GM20431 (cell line): ENCODE measurements around the gene MEGF10.

Source experiments
- in situ Hi-C: fragments of 300-500 bp; cut with MseI, MboI; formaldehyde crosslinking; loops from one replicate; pipeline ENCODE4 v1.15.0; 2020; ENCODE audit warnings: low sequenced_read_pairs; ENCODE audit not compliant: unreplicated experiment

MEGF10 gene

DNA sequence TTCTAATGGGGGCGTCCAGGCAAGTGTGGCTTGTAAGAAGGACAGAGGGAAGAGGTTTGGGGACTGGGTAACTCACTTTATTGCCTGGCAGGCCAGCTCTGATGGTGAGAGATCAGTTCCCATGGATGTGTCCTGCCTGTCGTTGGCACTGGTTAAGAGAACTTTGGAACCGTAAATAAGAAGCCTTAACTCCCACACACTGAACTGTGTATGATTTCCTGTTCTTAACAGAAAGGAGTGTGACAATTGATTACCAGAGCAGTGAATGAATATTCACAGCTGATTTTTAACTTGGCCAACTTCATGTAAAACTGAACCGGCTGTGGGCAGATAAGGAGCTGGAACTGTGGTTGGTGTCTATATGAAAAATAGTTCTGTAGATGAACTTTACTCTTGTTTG lies 63.2 kb downstream of the MEGF10 start:
- in situ Hi-C loops: no loop called here

DNA sequence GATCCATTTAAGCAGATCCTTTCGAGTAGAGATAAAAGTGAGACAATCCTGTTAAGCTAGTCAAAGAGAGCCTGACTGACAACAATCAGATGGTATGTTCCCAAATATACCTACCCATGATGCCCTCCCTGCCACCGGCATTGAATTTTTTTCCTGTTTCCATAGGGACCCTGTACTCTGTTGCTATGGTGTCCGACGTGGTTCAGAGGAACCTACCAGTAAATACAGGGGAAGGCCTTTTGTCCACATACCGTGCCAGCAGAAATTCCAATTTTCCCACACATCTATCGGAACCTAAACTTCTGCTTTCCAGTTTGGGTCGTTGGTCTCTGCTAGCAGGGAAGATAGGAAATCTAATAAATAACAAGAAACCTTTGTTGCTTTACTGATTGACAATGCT lies 64.7 kb downstream of the MEGF10 start:
- in situ Hi-C loops: no loop called here

DNA sequence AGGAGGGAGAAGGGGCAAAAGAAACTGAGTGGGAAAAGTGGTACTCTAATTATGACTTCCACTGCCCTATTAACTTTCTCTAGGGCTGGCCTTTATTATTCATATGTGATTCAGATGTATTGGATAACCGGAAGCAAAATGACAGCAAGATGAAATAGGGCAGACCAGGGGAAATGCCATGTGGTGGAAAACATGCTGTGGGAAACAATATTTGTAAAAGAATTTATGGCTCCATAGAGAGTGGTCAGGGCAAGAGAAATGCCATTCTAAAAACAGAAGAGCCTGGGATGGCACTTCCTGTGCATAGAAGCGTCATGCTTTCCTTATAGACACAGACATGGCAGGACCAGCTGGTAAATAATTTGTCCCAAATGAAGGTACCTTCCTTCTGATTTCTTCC lies 67.7 kb downstream of the MEGF10 start:
- in situ Hi-C loops: no loop called here

DNA sequence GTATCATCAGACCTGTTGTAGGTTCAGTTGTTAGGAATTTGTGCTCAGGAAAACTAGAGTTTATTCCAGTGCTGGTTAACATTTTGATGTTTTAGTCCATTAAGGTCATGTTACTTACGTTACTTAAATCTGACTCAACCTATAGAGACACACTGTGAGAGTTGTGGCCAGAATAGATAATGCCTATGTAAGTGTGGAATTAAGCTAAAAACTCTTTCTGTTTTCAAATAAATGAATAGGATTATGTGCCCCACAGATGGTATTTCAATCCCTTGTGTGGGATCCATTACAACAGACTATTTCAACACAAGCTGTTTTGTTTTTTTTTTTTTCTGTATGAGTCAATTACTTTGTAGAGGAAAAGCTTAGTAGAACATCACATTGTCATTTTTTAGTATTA lies 68.1 kb downstream of the MEGF10 start:
- in situ Hi-C loops: no loop called here

- in situ Hi-C loops: no loop called here
Measured at GRCh38 chr5:127359502-127359901, 68.9 kb downstream of the MEGF10 start.

DNA sequence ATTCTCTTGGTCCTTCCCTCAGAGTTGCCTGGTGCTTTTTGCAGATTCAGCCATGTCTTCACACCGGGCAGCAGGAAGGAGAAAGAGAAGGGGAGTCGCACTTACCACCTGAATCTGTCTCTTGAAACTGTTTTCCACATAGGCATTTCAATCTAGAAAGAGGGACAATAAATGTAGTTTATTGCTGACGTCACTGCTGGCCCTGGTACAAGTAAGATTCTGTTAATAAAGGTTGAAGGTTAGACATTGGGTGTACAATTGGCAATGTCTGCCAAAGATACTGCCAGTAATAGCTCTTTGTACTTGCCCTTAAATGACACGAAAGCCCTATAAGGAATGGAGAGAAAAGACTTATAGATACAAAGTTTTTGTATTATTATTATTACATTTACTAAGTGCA lies 72.8 kb downstream of the MEGF10 start:
- in situ Hi-C loops: no loop called here

GRCh38 chr5:127367029-127367428 lies 76.4 kb downstream of the MEGF10 start:
- in situ Hi-C loops: no loop called here

DNA sequence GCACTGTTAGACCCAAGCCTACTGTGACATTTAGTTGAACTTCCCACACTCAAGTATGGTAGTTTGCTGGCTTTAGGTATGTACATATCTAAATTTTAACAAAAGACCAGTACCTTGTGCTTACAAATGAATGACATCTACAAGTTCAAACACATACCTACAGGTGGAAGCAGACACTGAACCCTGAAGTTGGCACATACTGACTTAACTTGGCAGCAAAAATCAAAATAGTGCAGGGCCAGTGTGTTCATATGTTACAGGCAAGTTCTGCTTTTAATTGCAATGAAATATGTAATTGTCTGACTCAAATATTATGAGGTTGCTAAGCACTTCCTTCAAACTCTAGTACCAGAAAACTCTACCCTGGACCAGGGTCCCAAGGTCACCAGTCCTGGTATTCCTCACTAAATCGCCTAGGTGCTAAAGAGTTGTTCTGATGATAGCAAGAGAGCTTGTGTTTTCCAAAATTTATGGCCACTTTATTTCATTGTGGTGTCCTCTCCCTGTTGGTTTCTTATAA lies 77.4 kb downstream of the MEGF10 start:
- in situ Hi-C loops: no loop called here

GRCh38 chr5:127369796-127370195 lies 79.2 kb downstream of the MEGF10 start:
- in situ Hi-C loops: no loop called here

DNA sequence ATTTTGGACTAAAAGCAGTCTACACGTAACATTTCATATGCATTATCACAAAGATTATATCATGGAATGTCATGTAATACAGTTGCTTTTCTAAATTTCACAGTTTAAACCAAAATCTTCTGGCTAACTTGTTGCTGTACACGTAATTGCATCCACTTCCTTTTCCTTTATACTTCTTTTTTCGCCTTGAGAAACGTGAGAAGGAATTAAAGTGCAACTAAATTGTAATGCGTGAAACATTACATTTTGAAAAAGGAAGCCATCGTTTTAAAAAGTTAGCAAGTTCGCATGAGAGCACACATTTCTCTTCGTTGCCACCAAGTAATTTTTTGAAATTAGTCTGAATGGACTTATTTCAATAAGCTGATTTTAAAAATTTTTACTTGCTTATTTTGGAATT lies 80.0 kb downstream of the MEGF10 start:
- in situ Hi-C loops: no loop called here

DNA sequence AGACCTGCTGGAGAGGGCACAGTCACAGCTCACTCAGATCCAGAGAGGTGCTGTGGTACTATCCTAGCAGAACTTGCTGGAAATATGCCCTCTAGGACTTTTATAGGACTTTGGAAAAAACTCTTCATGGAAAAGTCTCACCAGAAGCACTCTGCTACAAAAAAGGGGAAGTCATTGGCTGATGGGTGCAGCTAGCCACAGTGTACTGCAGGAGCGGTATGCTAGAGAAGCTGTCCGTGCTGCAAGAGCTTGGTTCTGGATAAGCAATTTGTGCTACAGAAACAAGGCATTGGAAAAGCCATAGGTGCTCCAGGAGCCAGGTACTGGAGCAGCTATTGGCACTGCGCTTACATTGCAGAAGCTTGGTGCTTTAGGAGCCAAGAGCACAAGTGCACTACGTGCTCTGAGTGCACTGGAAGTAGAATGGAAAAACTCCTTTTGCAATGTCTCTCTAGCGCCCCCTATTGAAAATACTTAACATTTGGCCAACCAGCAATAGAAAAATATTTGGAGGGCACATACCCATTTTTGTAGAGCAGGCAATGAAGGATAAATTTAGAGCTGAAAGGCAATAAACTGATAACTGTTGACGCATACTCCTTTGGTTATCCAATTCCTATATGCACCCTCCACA lies 83.4 kb downstream of the MEGF10 start:
- in situ Hi-C loops: no loop called here

- in situ Hi-C loops: no loop called here
Measured at GRCh38 chr5:127375124-127375523, 84.5 kb downstream of the MEGF10 start.

DNA sequence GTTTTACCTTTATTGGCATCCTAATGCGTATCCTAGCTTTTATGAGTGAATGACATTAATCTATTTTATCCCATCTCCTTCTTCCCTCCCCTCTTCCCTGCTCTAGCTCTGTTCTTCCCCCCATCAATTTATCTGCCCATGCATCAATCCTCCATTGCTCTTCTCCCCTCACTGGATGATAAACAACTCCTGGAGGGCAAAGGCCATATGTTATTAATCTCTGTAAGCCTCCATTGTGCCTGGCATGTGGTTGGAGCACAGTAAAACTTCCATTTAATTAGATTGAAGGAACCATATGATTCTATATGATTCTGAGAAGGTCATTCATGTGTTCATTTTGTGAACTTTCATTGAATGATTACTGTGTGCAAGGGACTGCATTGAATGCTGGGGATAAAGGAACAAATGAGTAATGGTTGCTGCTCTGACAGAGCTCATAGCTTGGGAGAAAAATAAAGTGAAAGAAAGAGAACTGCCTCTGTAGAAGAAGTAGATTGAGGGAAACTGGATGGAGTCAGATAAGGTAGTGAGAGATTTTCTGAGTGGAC lies 85.0 kb downstream of the MEGF10 start:
- in situ Hi-C loops: no loop called here

GRCh38 chr5:127377651-127378050 lies 87.1 kb downstream of the MEGF10 start:
- in situ Hi-C loops: no loop called here

- in situ Hi-C loops: no loop called here
Measured at GRCh38 chr5:127385936-127386335, 95.3 kb downstream of the MEGF10 start.

- in situ Hi-C loops: no loop called here
Measured at GRCh38 chr5:127386557-127386956, 96.0 kb downstream of the MEGF10 start.

GRCh38 chr5:127389601-127390000 lies 99.0 kb downstream of the MEGF10 start:
- in situ Hi-C loops: no loop called here

DNA sequence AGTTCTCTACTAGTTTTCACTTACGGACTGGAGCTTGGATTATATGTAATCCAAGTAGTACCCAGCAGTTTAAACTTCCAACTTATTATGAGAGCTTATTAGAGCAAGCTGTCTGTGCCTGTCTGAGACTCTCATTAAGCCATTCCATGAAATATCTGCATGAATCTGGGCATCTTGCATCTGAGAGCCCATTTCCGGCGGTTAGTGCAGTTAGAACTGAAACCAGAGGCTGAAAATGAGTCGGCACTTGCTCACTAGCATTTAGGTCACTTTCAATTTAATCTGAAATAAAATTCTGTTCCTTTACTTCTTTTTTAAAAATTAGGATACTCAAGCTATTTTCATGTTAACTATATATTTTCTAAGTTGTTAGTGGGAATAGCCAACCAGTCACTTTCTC lies 102.2 kb downstream of the MEGF10 start:
- in situ Hi-C loops: no loop called here

DNA sequence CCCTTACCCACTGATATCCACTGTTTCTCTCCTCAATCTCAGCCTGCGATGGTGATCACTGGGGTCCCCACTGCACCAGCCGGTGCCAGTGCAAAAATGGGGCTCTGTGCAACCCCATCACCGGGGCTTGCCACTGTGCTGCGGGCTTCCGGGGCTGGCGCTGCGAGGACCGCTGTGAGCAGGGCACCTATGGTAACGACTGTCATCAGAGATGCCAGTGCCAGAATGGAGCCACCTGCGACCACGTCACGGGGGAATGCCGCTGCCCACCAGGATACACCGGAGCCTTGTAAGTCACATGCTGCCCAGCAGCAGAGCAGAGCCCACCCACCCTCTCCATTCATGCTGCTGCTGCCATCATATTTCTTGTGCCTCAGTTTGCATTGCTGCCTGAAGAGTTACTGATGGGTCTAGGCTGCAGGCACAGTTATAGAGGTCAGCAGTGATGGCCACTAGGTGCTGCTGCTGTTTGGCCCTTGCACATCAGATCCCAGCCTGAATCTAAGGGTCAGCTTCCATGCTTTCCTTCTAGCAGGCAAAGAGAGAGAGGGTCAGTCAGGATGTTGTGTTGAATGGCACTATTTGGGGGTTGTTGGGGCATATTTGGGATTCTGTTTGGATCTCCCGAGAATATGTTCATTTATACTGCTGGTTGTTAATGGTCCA lies 106.0 kb downstream of the MEGF10 start:
- in situ Hi-C loops: no loop called here

- in situ Hi-C loops: no loop called here
Measured at GRCh38 chr5:127398508-127398907, 107.9 kb downstream of the MEGF10 start.

GRCh38 chr5:127399068-127399467 lies 108.5 kb downstream of the MEGF10 start:
- in situ Hi-C loops: no loop called here

- in situ Hi-C loops: no loop called here
Measured at GRCh38 chr5:127400539-127400938, 109.9 kb downstream of the MEGF10 start.
